Adrenal gland (tissue), 5 donors: ENCODE data around the gene EXT2.

Experiments used
- CTCF ChIP-seq, 6 experiments: fragments of 450-650 bp in 4 of 6; fragments of 200-600 bp in 2 of 6; sonication (generic) in 1 of 6; IDR thresholded peaks; 1 replicate in 5 of 6; 2 replicates in 1 of 6; pipeline versions ENCODE4 v1.5.1 to v1.8.0; 2016 to 2021; ENCODE audit warnings: antibody characterized with exemption in 6 of 6, mild to moderate bottlenecking in 2 of 6, moderate library complexity in 1 of 6
- POLR2A ChIP-seq, 2 donors: fragments of 450-650 bp; IDR thresholded peaks; one replicate each; pipeline ENCODE4 v1.6.1; 2017; ENCODE audit warnings: antibody characterized with exemption in 2 of 2, mild to moderate bottlenecking in 2 of 2, moderate library complexity in 1 of 2
- donor health status: DM: no; HTN: no; CAD: no.

- no peak for TF ChIP-seq CTCF (IDR thresholded peaks at IDR 0.05)
- TF ChIP-seq POLR2A (IDR thresholded peaks at IDR 0.05): no peak
Measured at GRCh38 chr11:44101098-44101497, 5.6 kb downstream of the EXT2 start.
